H1 (cell line): Measurements from ENCODE around the gene CD48. TPM values are rescaled to one million over a fixed set of nuclear protein-coding genes. Genes with fewer than 3 reads are reported as not detected.

Source experiments
- CTCF ChIA-PET: fragments of 300-600 bp; sonication (Branson Sonifier 250); formaldehyde crosslinking; loops from one replicate; lab custom pipeline; 2021; ENCODE audit not compliant: partially characterized antibody; lab: Charles Lee
- POLR2A ChIA-PET: fragments of 300-600 bp; sonication (Branson Sonifier 250); formaldehyde crosslinking; loops from one replicate; lab custom pipeline; 2021; ENCODE audit warnings: inconsistent platforms; ENCODE audit not compliant: partially characterized antibody; lab: Charles Lee
- DNase-seq, 2 experiments: peaks; one replicate each; pipeline versions ENCODE4 v3.0.0 to v3.0.0-alpha.2; 2010 to 2022; ENCODE audit warnings: low spot score in 2 of 2, low read depth in 1 of 2, mixed read lengths in 1 of 2
- FAIRE-seq: peaks from 2 replicates; lab custom pipeline; 2011; peaks lifted over from hg19 to GRCh38; lab: Jason Lieb, UNC
- H2AFZ ChIP-seq: 2 replicates; pipeline ENCODE4 v1.8.1; 2012; ENCODE audit warnings: low read length, inconsistent platforms
- H2AK5ac ChIP-seq: 2 replicates; pipeline ENCODE4 v1.6.1; 2013; ENCODE audit warnings: low read depth, low read length
- H2BK120ac ChIP-seq: replicated peaks from 2 replicates; pipeline ENCODE3; 2013; ENCODE audit warnings: low read depth, low read length, inconsistent platforms
- H2BK12ac ChIP-seq: 2 replicates; pipeline ENCODE4 v1.6.1; 2013; ENCODE audit warnings: low read depth, low read length
- H2BK15ac ChIP-seq: 2 replicates; pipeline ENCODE4 v1.6.1; 2013; ENCODE audit warnings: low read length
- H2BK20ac ChIP-seq: 2 replicates; pipeline ENCODE4 v1.6.1; 2013; ENCODE audit warnings: low read length
- H2BK5ac ChIP-seq: 2 replicates; pipeline ENCODE4 v1.6.1; 2013; ENCODE audit warnings: low read depth, low read length
- H3K14ac ChIP-seq: 2 replicates; pipeline ENCODE4 v1.6.1; 2013; ENCODE audit warnings: inconsistent platforms; ENCODE audit not compliant: insufficient read length
- H3K18ac ChIP-seq: 2 replicates; pipeline ENCODE4 v1.6.1; 2013; ENCODE audit warnings: low read length; ENCODE audit errors: extremely low read depth
- H3K23ac ChIP-seq: 2 replicates; pipeline ENCODE4 v1.6.1; 2013; ENCODE audit warnings: inconsistent platforms; ENCODE audit not compliant: insufficient read length
- H3K23me2 ChIP-seq: 2 replicates; pipeline ENCODE4 v1.6.1; 2013; ENCODE audit warnings: low read depth, low read length
- H3K27ac ChIP-seq: 2 replicates; pipeline ENCODE4 v1.6.1; 2011; ENCODE audit warnings: low read depth, low read length, inconsistent platforms
- H3K27me3 ChIP-seq, 4 experiments: replicated peaks in 1 of 4; 1 replicate in 1 of 4; 2 replicates in 3 of 4; pipeline versions ENCODE4 v1.6.1 to v1.8.1; 2011 to 2013; ENCODE audit warnings: low read length in 3 of 4, mild to moderate bottlenecking in 3 of 4, inconsistent platforms in 2 of 4, mixed read lengths in 2 of 4, moderate library complexity in 1 of 4; ENCODE audit not compliant: control insufficient read depth in 3 of 4, insufficient read depth in 3 of 4; ENCODE audit errors: extremely low read depth in 1 of 4
- H3K36me3 ChIP-seq, 4 experiments: 2 replicates each; pipeline versions ENCODE4 v1.6.1 to v1.8.1; 2011 to 2013; ENCODE audit warnings: mild to moderate bottlenecking in 4 of 4, low read length in 3 of 4, moderate library complexity in 2 of 4, control low read depth in 1 of 4, inconsistent platforms in 1 of 4; ENCODE audit not compliant: insufficient read depth in 4 of 4, control insufficient read depth in 2 of 4
- H3K4ac ChIP-seq: replicated peaks from 2 replicates; pipeline ENCODE3; 2013; ENCODE audit warnings: low read length, low read depth, mixed read lengths, inconsistent platforms; ENCODE audit not compliant: insufficient read length
- H3K4me1 ChIP-seq, 4 experiments: replicated peaks in 1 of 4; 1 replicate in 1 of 4; 2 replicates in 3 of 4; pipeline versions ENCODE4 v1.6.1 to v1.8.1; 2011 to 2013; ENCODE audit warnings: low read length in 3 of 4, inconsistent platforms in 2 of 4, mixed read lengths in 1 of 4; ENCODE audit not compliant: insufficient read depth in 4 of 4, control insufficient read depth in 3 of 4
- H3K4me2 ChIP-seq, 2 experiments: 2 replicates each; pipeline versions ENCODE4 v1.6.1 to v1.8.1; 2011 to 2013; ENCODE audit warnings: low read depth in 2 of 2, low read length in 2 of 2, control low read depth in 1 of 2, inconsistent platforms in 1 of 2, mild to moderate bottlenecking in 1 of 2; ENCODE audit not compliant: insufficient read depth in 1 of 2
- H3K4me3 ChIP-seq, 4 experiments: fragments of 200-600, 300-600 bp in 1 of 4; sonication (generic), shearing (Covaris generic), sonication (Bioruptor Twin) in 1 of 4; 2 replicates each; pipeline versions ENCODE4 v1.5.1 to v1.8.1; 2011 to 2016; ENCODE audit warnings: low read length in 4 of 4, low read depth in 3 of 4, control low read depth in 2 of 4, inconsistent platforms in 2 of 4, mild to moderate bottlenecking in 2 of 4, mixed read lengths in 1 of 4, moderate library complexity in 1 of 4; ENCODE audit not compliant: insufficient read depth in 2 of 4; ENCODE audit errors: extremely low read depth in 1 of 4
- H3K56ac ChIP-seq: replicated peaks from 2 replicates; pipeline ENCODE3; 2013; ENCODE audit warnings: low read depth, mild to moderate bottlenecking, mixed read lengths, low read length, inconsistent platforms; ENCODE audit not compliant: insufficient read length
- H3K79me1 ChIP-seq: 2 replicates; pipeline ENCODE4 v1.6.1; 2013; ENCODE audit warnings: low read depth, low read length, control low read depth
- H3K79me2 ChIP-seq, 2 experiments: 2 replicates each; pipeline versions ENCODE4 v1.6.1 to v1.8.1; 2012 to 2013; ENCODE audit warnings: low read length in 2 of 2, mild to moderate bottlenecking in 2 of 2, inconsistent platforms in 1 of 2; ENCODE audit not compliant: insufficient read depth in 2 of 2, control insufficient read depth in 1 of 2
- H3K9ac ChIP-seq, 4 experiments: replicated peaks in 1 of 4; 1 replicate in 1 of 4; 2 replicates in 3 of 4; pipeline versions ENCODE4 v1.6.1 to v1.8.1; 2011 to 2013; ENCODE audit warnings: low read depth in 3 of 4, low read length in 3 of 4, control low read depth in 2 of 4, mild to moderate bottlenecking in 2 of 4, moderate library complexity in 2 of 4, inconsistent platforms in 1 of 4; ENCODE audit errors: extremely low read depth in 1 of 4
- H3K9me3 ChIP-seq, 2 experiments: 2 replicates each; pipeline versions ENCODE4 v1.6.1 to v1.8.1; 2012 to 2013; ENCODE audit warnings: mild to moderate bottlenecking in 2 of 2, moderate library complexity in 2 of 2, control low read depth in 1 of 2, inconsistent platforms in 1 of 2, low read depth in 1 of 2, low read length in 1 of 2, mixed read lengths in 1 of 2; ENCODE audit not compliant: insufficient read depth in 2 of 2
- H4K20me1 ChIP-seq, 2 experiments: replicated peaks in 1 of 2; 2 replicates each; pipeline versions ENCODE3 to v1.8.1; 2011 to 2013; ENCODE audit warnings: inconsistent platforms in 2 of 2, low read length in 2 of 2, mild to moderate bottlenecking in 1 of 2; ENCODE audit not compliant: insufficient read depth in 2 of 2, control insufficient read depth in 1 of 2
- H4K5ac ChIP-seq: 2 replicates; pipeline ENCODE4 v1.6.1; 2013; ENCODE audit warnings: low read length, low read depth, mixed read lengths, inconsistent platforms; ENCODE audit not compliant: insufficient read length
- H4K8ac ChIP-seq: 2 replicates; pipeline ENCODE4 v1.8.0; 2013; ENCODE audit warnings: mild to moderate bottlenecking, moderate library complexity, low read length, inconsistent platforms; ENCODE audit not compliant: insufficient read depth; ENCODE audit errors: extremely low read depth
- H4K91ac ChIP-seq: replicated peaks from 2 replicates; pipeline ENCODE3; 2013; ENCODE audit warnings: low read length, mixed read lengths, inconsistent platforms; ENCODE audit not compliant: insufficient read length
- EGR1 ChIP-seq: IDR thresholded peaks from 2 replicates; pipeline ENCODE4 v1.6.1; 2011; ENCODE audit warnings: low read depth, low read length, borderline replicate concordance
- KDM4A ChIP-seq: IDR thresholded peaks from one replicate; pipeline ENCODE4 v1.7.1; 2012; ENCODE audit warnings: low read depth, mild to moderate bottlenecking, moderate library complexity, low read length, inconsistent platforms; ENCODE audit not compliant: severe bottlenecking
- polyA plus RNA-seq, 7 experiments: library from polyadenylated mRNA; depleted of rRNA in 3 of 7; stranded (reverse) in 5 of 7; unstranded in 2 of 7; fragments of >200 nt in 5 of 7; fragments of 200-250 nt in 2 of 7; gene quantifications; 1 replicate in 5 of 7; 2 replicates in 1 of 7; 4 replicates in 1 of 7; pipeline versions ENCODE4 v1.2.1 to v1.2.3, GENCODE V29; 2011 to 2013; ENCODE audit warnings: missing spikeins in 2 of 7, mixed read lengths in 2 of 7
- total RNA-seq: library from RNA; stranded (reverse); fragmentation: NEBNext Ultra II Directional; extraction: Animal tissue kit (Norgen Biotek cat#: 25700); gene quantifications from 2 replicates; pipeline ENCODE4 v1.2.1, GENCODE V29; 2021
- TF ChIP-seq, protein P1 (sequence below): IDR thresholded peaks from 2 replicates; pipeline ENCODE4 v1.6.1; 2012; ENCODE audit warnings: inconsistent platforms

The CD48 gene
- total and polyA plus RNA-seq, 2 of the 8 experiments (the other 6 are each of a cell fraction or from before 2014, with no cell fraction given) = 0.08 TPM; not detected in 1

DNA sequence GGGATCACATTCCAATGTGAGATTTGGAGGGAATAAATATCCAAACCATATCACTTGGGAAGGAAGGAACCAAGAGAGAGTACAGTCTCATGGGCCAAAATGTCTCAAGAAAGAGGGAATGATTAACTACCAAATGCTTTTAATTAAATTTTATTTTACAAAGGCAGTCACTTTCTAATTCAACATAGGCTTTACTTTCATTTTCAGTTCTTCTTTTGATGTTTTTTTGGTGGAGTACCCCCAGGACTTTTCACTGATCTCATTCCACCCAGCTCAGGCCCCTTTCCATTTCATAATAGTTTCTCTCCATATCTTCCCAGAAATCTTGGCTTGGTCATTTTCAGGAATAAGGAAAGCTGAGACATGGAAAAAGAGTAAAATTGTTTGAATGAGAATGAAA, 22.3 kb upstream of the CD48 start:
- ChIA-PET CTCF (interaction anchor here (1.0 to 1.8 kb wide), 4 partner anchors 8 to 218 kb away, joined by 3 to 9 read pairs (median 4); no protein-coding TSS in a partner anchor), POLR2A (no interaction called here)
- no peak overlapping the region for H3K18ac ChIP-seq
- H3K23me2 ChIP-seq = no peaks in the 10 kb centered on the region
- no peaks in the 10 kb centered on the region for H3K27me3 ChIP-seq
- H2BK15ac ChIP-seq = no peak overlapping the region
- FAIRE-seq (no peak), DNase-seq (no peak)
- no peak overlapping the region for H3K4ac ChIP-seq
- no peak overlapping the region for H3K23ac ChIP-seq
- no peak overlapping the region for H3K14ac ChIP-seq
- no peak overlapping the region for H4K91ac ChIP-seq
- no peak overlapping the region for H2AFZ ChIP-seq
- no peak overlapping the region for H2AK5ac ChIP-seq
- no peaks in the 10 kb centered on the region for H3K9me3 ChIP-seq
- no peak overlapping the region for H2BK120ac ChIP-seq
- H3K79me2 ChIP-seq = no peaks in the 10 kb centered on the region
- H4K8ac ChIP-seq = no peak overlapping the region
- no peaks in the 10 kb centered on the region for H3K4me1 ChIP-seq
- no peak overlapping the region for H2BK12ac ChIP-seq
- H3K36me3 ChIP-seq = no peaks in the 10 kb centered on the region
- no peak overlapping the region for H3K9ac ChIP-seq
- no peak overlapping the region for H3K27ac ChIP-seq
- no peaks in the 10 kb centered on the region for H3K79me1 ChIP-seq
- no peak overlapping the region for H2BK5ac ChIP-seq
- H2BK20ac ChIP-seq = no peak overlapping the region
- H4K20me1 ChIP-seq = no peaks in the 10 kb centered on the region
- no peak overlapping the region for H4K5ac ChIP-seq
- H3K4me3 ChIP-seq = no peak overlapping the region
- H3K56ac ChIP-seq = no peak overlapping the region
- H3K4me2 ChIP-seq = no peak overlapping the region
- TF ChIP-seq, protein P1, sequence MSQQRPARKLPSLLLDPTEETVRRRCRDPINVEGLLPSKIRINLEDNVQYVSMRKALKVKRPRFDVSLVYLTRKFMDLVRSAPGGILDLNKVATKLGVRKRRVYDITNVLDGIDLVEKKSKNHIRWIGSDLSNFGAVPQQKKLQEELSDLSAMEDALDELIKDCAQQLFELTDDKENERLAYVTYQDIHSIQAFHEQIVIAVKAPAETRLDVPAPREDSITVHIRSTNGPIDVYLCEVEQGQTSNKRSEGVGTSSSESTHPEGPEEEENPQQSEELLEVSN = no peak
- TF ChIP-seq EGR1 (no peak), KDM4A (no peak)
